ENCODE data around the gene GSDMA.

Gene GSDMA

GRCh38 chr17:39939588-39940419 is 23.0 kb upstream of the GSDMA start:
- Histone ChIP-seq H3K4me1 (ENCODE audit: control insufficient read depth in 1 of 2, insufficient read depth in 2 of 2, low read length in 2 of 2) (no peaks in the 10 kb centered on the region), H4K8ac (ENCODE audit: low read depth, low read length) (no peak overlapping the region), H3K4me3 (ENCODE audit: low read depth, low read length) (no peak overlapping the region)

DNA sequence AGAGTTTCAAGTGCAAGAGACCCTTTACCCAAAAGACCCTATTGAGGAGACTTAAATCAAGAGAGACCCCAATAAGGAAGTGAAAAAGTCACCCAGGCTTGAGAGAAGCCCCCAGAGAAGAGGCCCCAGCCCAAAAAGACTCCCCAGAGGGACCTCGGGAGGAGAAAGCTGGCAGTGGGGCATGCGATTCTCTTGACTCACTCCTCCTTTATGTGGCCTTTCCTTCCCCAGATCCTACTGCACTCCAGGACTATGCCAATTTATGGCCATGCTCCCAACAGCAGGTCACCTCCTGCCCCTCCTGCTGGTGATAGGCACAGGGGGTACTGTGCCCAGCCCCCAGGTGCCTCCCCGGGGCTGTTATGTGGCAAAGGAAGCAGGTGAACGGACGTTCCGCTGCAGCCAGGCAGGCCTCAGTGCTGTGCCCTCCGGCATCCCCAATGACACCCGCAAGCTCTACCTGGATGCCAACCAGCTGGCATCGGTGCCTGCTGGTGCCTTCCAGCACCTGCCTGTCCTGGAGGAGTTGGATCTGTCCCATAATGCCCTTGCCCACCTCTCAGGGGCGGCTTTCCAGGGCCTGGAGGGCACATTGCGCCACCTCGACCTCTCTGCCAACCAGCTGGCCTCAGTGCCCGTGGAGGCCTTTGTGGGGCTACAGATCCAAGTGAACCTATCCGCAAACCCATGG is 19.0 kb upstream of the GSDMA start:
- no peak overlapping the region for H3K27ac ChIP-seq (ENCODE audit: low read depth, low read length)
- no peak overlapping the region for H3K23ac ChIP-seq (ENCODE audit: low read length)
- H3K9me3 ChIP-seq (ENCODE audit: insufficient read depth, low read depth, low read length) = peaks cover 3% of the 10 kb centered on the region
- no peak overlapping the region for H3K4me3 ChIP-seq (ENCODE audit: low read depth, low read length)
- H4K91ac ChIP-seq (ENCODE audit: low read depth, low read length) = no peak overlapping the region
- no peak for DNase-seq
- H3K4me2 ChIP-seq (ENCODE audit: low read length) = no peak overlapping the region
- H3K27me3 ChIP-seq (ENCODE audit: insufficient read depth, low read length) = no peaks in the 10 kb centered on the region
- H3K14ac ChIP-seq (ENCODE audit: low read length) = no peak overlapping the region
- H3K79me2 ChIP-seq (ENCODE audit: control insufficient read depth, insufficient read depth, low read length, poor library complexity) = no peaks in the 10 kb centered on the region
- no CpG with 5 or more reads among the region's 14 CpGs for WGBS (ENCODE audit: extremely low coverage, insufficient coverage, insufficient read length)
- no peak overlapping the region for H2BK5ac ChIP-seq (ENCODE audit: low read depth, low read length, poor library complexity)
- H3K36me3 ChIP-seq (ENCODE audit: control insufficient read depth in 1 of 2, insufficient read depth in 2 of 2, low read length in 2 of 2) = no peaks in the 10 kb centered on the region
- no peak overlapping the region for H2AFZ ChIP-seq (ENCODE audit: insufficient read depth, low read length, poor library complexity)
- no peak overlapping the region for H4K8ac ChIP-seq (ENCODE audit: low read depth, low read length)
- no peak overlapping the region for H2BK12ac ChIP-seq (ENCODE audit: low read length)
- H2AK5ac ChIP-seq (ENCODE audit: low read length) = no peak overlapping the region
- H3K4me1 ChIP-seq (ENCODE audit: control insufficient read depth in 1 of 2, insufficient read depth in 2 of 2, low read length in 2 of 2) = no peaks in the 10 kb centered on the region
- H3K4ac ChIP-seq (ENCODE audit: low read depth, low read length) = no peak overlapping the region
- no peak overlapping the region for H2BK120ac ChIP-seq (ENCODE audit: insufficient read depth, low read length, poor library complexity)
- H4K12ac ChIP-seq (ENCODE audit: low read depth, low read length) = no peak overlapping the region
- no peak overlapping the region for H3K18ac ChIP-seq (ENCODE audit: low read length)
- no peaks in the 10 kb centered on the region for H3K79me1 ChIP-seq (ENCODE audit: low read length)
- no peak overlapping the region for H3K9ac ChIP-seq (ENCODE audit: low read length)

More at GRCh38 chr17:39939588-39940419, 23.0 kb upstream of the GSDMA start:
- no CpG with 5 or more reads among the region's 6 CpGs for WGBS (ENCODE audit: extremely low coverage, insufficient coverage, insufficient read length)
- Histone ChIP-seq H3K79me1 (ENCODE audit: low read length) (no peaks in the 10 kb centered on the region), H3K27me3 (ENCODE audit: insufficient read depth, low read length) (no peaks in the 10 kb centered on the region), H4K91ac (ENCODE audit: low read depth, low read length) (no peak overlapping the region), H3K4me2 (ENCODE audit: low read length) (no peak overlapping the region), H3K18ac (ENCODE audit: low read length) (no peak overlapping the region), H4K12ac (ENCODE audit: low read depth, low read length) (no peak overlapping the region), H3K36me3 (ENCODE audit: control insufficient read depth in 1 of 2, insufficient read depth in 2 of 2, low read length in 2 of 2) (no peaks in the 10 kb centered on the region), H3K9ac (ENCODE audit: low read length) (no peak overlapping the region), H2AFZ (ENCODE audit: insufficient read depth, low read length, poor library complexity) (no peak overlapping the region), H3K14ac (ENCODE audit: low read length) (no peak overlapping the region), H3K27ac (ENCODE audit: low read depth, low read length) (no peak overlapping the region), H3K9me3 (ENCODE audit: insufficient read depth, low read depth, low read length) (peaks cover 3% of the 10 kb centered on the region), H2BK5ac (ENCODE audit: low read depth, low read length, poor library complexity) (no peak overlapping the region), H3K4ac (ENCODE audit: low read depth, low read length) (no peak overlapping the region), H2BK120ac (ENCODE audit: insufficient read depth, low read length, poor library complexity) (no peak overlapping the region), H3K79me2 (ENCODE audit: control insufficient read depth, insufficient read depth, low read length, poor library complexity) (no peaks in the 10 kb centered on the region), H2BK12ac (ENCODE audit: low read length) (no peak overlapping the region), H2AK5ac (ENCODE audit: low read length) (no peak overlapping the region), H3K23ac (ENCODE audit: low read length) (no peak overlapping the region)
- DNase-seq = peak in 1 of 2 donors; percentile 9

- Histone ChIP-seq H3K79me1 (ENCODE audit: low read length) (no peaks in the 10 kb centered on the region), H3K18ac (ENCODE audit: low read length) (no peak overlapping the region), H4K91ac (ENCODE audit: low read depth, low read length) (no peak overlapping the region), H3K9me3 (ENCODE audit: insufficient read depth, low read depth, low read length) (peaks cover 3% of the 10 kb centered on the region), H2AFZ (ENCODE audit: insufficient read depth, low read length, poor library complexity) (no peak overlapping the region), H3K27me3 (ENCODE audit: insufficient read depth, low read length) (no peaks in the 10 kb centered on the region), H3K36me3 (ENCODE audit: control insufficient read depth in 1 of 2, insufficient read depth in 2 of 2, low read length in 2 of 2) (no peaks in the 10 kb centered on the region), H3K14ac (ENCODE audit: low read length) (no peak overlapping the region), H2BK5ac (ENCODE audit: low read depth, low read length, poor library complexity) (no peak overlapping the region), H3K27ac (ENCODE audit: low read depth, low read length) (no peak overlapping the region), H3K23ac (ENCODE audit: low read length) (no peak overlapping the region), H2AK5ac (ENCODE audit: low read length) (no peak overlapping the region), H4K8ac (ENCODE audit: low read depth, low read length) (no peak overlapping the region), H2BK12ac (ENCODE audit: low read length) (no peak overlapping the region), H3K4me1 (ENCODE audit: control insufficient read depth in 1 of 2, insufficient read depth in 2 of 2, low read length in 2 of 2) (no peaks in the 10 kb centered on the region), H3K79me2 (ENCODE audit: control insufficient read depth, insufficient read depth, low read length, poor library complexity) (no peaks in the 10 kb centered on the region), H3K9ac (ENCODE audit: low read length) (no peak overlapping the region), H3K4ac (ENCODE audit: low read depth, low read length) (no peak overlapping the region), H2BK120ac (ENCODE audit: insufficient read depth, low read length, poor library complexity) (no peak overlapping the region), H3K4me3 (ENCODE audit: low read depth, low read length) (no peak overlapping the region), H4K12ac (ENCODE audit: low read depth, low read length) (no peak overlapping the region), H3K4me2 (ENCODE audit: low read length) (no peak overlapping the region)
- DNase-seq = no peak
- WGBS (ENCODE audit: extremely low coverage, insufficient coverage, insufficient read length) = no CpG with 5 or more reads among the region's 16 CpGs
Measured at GRCh38 chr17:39944393-39944711, 18.5 kb upstream of the GSDMA start.

GRCh38 chr17:39946551-39947330 is 16.1 kb upstream of the GSDMA start:
- WGBS (ENCODE audit: extremely low coverage, insufficient coverage, insufficient read length) = no CpG with 5 or more reads among the region's 15 CpGs
- Histone ChIP-seq H2BK120ac (ENCODE audit: insufficient read depth, low read length, poor library complexity) (no peak overlapping the region), H3K79me2 (ENCODE audit: control insufficient read depth, insufficient read depth, low read length, poor library complexity) (no peaks in the 10 kb centered on the region), H3K79me1 (ENCODE audit: low read length) (no peaks in the 10 kb centered on the region), H3K9ac (ENCODE audit: low read length) (no peak overlapping the region), H3K4me1 (ENCODE audit: control insufficient read depth in 1 of 2, insufficient read depth in 2 of 2, low read length in 2 of 2) (no peaks in the 10 kb centered on the region), H4K91ac (ENCODE audit: low read depth, low read length) (no peak overlapping the region), H3K27ac (ENCODE audit: low read depth, low read length) (no peak overlapping the region), H2AK5ac (ENCODE audit: low read length) (no peak overlapping the region), H3K23ac (ENCODE audit: low read length) (no peak overlapping the region), H3K36me3 (ENCODE audit: control insufficient read depth in 1 of 2, insufficient read depth in 2 of 2, low read length in 2 of 2) (no peaks in the 10 kb centered on the region), H2BK5ac (ENCODE audit: low read depth, low read length, poor library complexity) (no peak overlapping the region), H2BK12ac (ENCODE audit: low read length) (no peak overlapping the region), H2AFZ (ENCODE audit: insufficient read depth, low read length, poor library complexity) (no peak overlapping the region), H4K12ac (ENCODE audit: low read depth, low read length) (no peak overlapping the region), H3K27me3 (ENCODE audit: insufficient read depth, low read length) (no peaks in the 10 kb centered on the region), H3K9me3 (ENCODE audit: insufficient read depth, low read depth, low read length) (peaks cover 3% of the 10 kb centered on the region), H3K4me3 (ENCODE audit: low read depth, low read length) (no peak overlapping the region), H3K4ac (ENCODE audit: low read depth, low read length) (no peak overlapping the region), H3K14ac (ENCODE audit: low read length) (no peak overlapping the region), H3K4me2 (ENCODE audit: low read length) (no peak overlapping the region), H4K8ac (ENCODE audit: low read depth, low read length) (no peak overlapping the region), H3K18ac (ENCODE audit: low read length) (no peak overlapping the region)
- DNase-seq = no peak

Data from trophoblast cell (in vitro differentiated cells and primary cell).